HEK293 (cell line): ENCODE data around the gene BTRC.

Source experiments
- CTCF ChIA-PET: fragments of 350-600 bp; formaldehyde crosslinking; extraction: SDS; loops from one replicate; lab custom pipeline; 2021; ENCODE audit warnings: antibody characterized with exemption; lab: Yijun Ruan, JAX
- POLR2A ChIA-PET: fragments of 300-600 bp; formaldehyde crosslinking; extraction: SDS; loops from one replicate; lab custom pipeline; 2020; ENCODE audit warnings: antibody characterized with exemption, inconsistent platforms; lab: Yijun Ruan, JAX
- H3K27ac ChIP-seq: fragments of 200-500 bp; sonication (Bioruptor generic); 2 replicates; pipeline ENCODE4 v1.5.1; 2014; ENCODE audit warnings: low read depth, low read length, control low read depth, inconsistent platforms; ENCODE audit errors: extremely low read depth
- H3K36me3 ChIP-seq, 2 experiments: fragments of 200-500 bp in 1 of 2; sonication (Bioruptor generic) in 1 of 2; 1 replicate in 1 of 2; 2 replicates in 1 of 2; pipeline ENCODE4 v1.5.1; 2014 to 2017; ENCODE audit warnings: inconsistent platforms in 2 of 2, low read length in 2 of 2; ENCODE audit not compliant: control insufficient read depth in 2 of 2, insufficient read depth in 1 of 2
- H3K4me1 ChIP-seq: fragments of 200-500 bp; sonication (Bioruptor generic); 2 replicates; pipeline ENCODE4 v1.5.1; 2014; ENCODE audit warnings: mild to moderate bottlenecking, low read length, inconsistent platforms; ENCODE audit not compliant: control insufficient read depth, insufficient read depth
- H3K4me3 ChIP-seq: 2 replicates; pipeline ENCODE4 v1.5.1; 2011; ENCODE audit warnings: low read depth, mild to moderate bottlenecking, control low read depth, low read length, moderate library complexity
- H3K9me3 ChIP-seq: fragments of 200-500 bp; sonication (Bioruptor generic); 2 replicates; pipeline ENCODE4 v1.5.1; 2014; ENCODE audit warnings: low read depth, low read length, inconsistent platforms; ENCODE audit not compliant: control insufficient read depth, insufficient read depth
- EGR2 ChIP-seq: fragments of 450-650 bp; formaldehyde crosslinking; IDR thresholded peaks from 2 replicates; pipeline ENCODE4 v1.5.1; 2016; ENCODE audit warnings: low read depth, missing biosample characterization, missing genetic modification characterization
- FEZF1 ChIP-seq: fragments of 450-650 bp; formaldehyde crosslinking; IDR thresholded peaks from 2 replicates; pipeline ENCODE4 v1.5.1; 2016; ENCODE audit warnings: missing biosample characterization, missing genetic modification characterization
- KLF10 ChIP-seq: fragments of 450-650 bp; IDR thresholded peaks from 2 replicates; pipeline ENCODE4 v1.5.1; 2018; ENCODE audit warnings: missing biosample characterization, mild to moderate bottlenecking, missing genetic modification characterization
- SETDB1 ChIP-seq: IDR thresholded peaks from one replicate; pipeline ENCODE4 v1.6.1; 2017; ENCODE audit warnings: mild to moderate bottlenecking, low read length, moderate library complexity, mixed read lengths; ENCODE audit not compliant: insufficient read length
- SP3 ChIP-seq: fragments of 450-650 bp; formaldehyde crosslinking; IDR thresholded peaks from 2 replicates; pipeline ENCODE4 v1.5.1; 2016; ENCODE audit warnings: missing biosample characterization, missing genetic modification characterization
- SP7 ChIP-seq: fragments of 450-650 bp; formaldehyde crosslinking; IDR thresholded peaks from 2 replicates; pipeline ENCODE4 v1.5.1; 2016; ENCODE audit warnings: missing biosample characterization, missing genetic modification characterization
- TRIM28 ChIP-seq: IDR thresholded peaks from 2 replicates; pipeline ENCODE4 v1.6.1; 2011; ENCODE audit warnings: low read length, control low read depth, borderline replicate concordance
- ZBTB7A ChIP-seq: fragments of 450-650 bp; formaldehyde crosslinking; IDR thresholded peaks from 2 replicates; pipeline ENCODE4 v1.5.1; 2016; ENCODE audit warnings: low read depth, missing biosample characterization, missing genetic modification characterization
- ZFHX2 ChIP-seq: fragments of 450-650 bp; formaldehyde crosslinking; conservative IDR thresholded peaks from 2 replicates; pipeline ENCODE4 v1.5.1; 2016; ENCODE audit warnings: missing biosample characterization, missing genetic modification characterization
- ZFP37 ChIP-seq: fragments of 450-650 bp; formaldehyde crosslinking; IDR thresholded peaks from 2 replicates; pipeline ENCODE4 v1.5.1; 2016; ENCODE audit warnings: missing biosample characterization, missing genetic modification characterization
- ZFP41 ChIP-seq: fragments of 450-650 bp; formaldehyde crosslinking; IDR thresholded peaks from 2 replicates; pipeline ENCODE4 v1.5.1; 2016; ENCODE audit warnings: missing biosample characterization, missing genetic modification characterization, borderline replicate concordance
- ZNF223 ChIP-seq: fragments of 450-650 bp; formaldehyde crosslinking; IDR thresholded peaks from 2 replicates; pipeline ENCODE4 v1.5.1; 2016; ENCODE audit warnings: missing biosample characterization, missing genetic modification characterization
- ZNF248 ChIP-seq: fragments of 450-650 bp; formaldehyde crosslinking; IDR thresholded peaks from 2 replicates; pipeline ENCODE4 v1.5.1; 2017; ENCODE audit warnings: missing biosample characterization, missing genetic modification characterization
- ZNF302 ChIP-seq: fragments of 450-650 bp; formaldehyde crosslinking; IDR thresholded peaks from 2 replicates; pipeline ENCODE4 v1.5.1; 2016; ENCODE audit warnings: missing biosample characterization, missing genetic modification characterization, low read depth
- ZNF335 ChIP-seq: fragments of 450-650 bp; formaldehyde crosslinking; conservative IDR thresholded peaks from 2 replicates; pipeline ENCODE4 v1.5.1; 2016; ENCODE audit warnings: missing biosample characterization, missing genetic modification characterization
- ZNF426 ChIP-seq: fragments of 450-650 bp; formaldehyde crosslinking; IDR thresholded peaks from 2 replicates; pipeline ENCODE4 v1.5.1; 2017; ENCODE audit warnings: missing biosample characterization, missing genetic modification characterization, mild to moderate bottlenecking, inconsistent platforms, moderate library complexity
- ZNF473 ChIP-seq: fragments of 450-650 bp; formaldehyde crosslinking; IDR thresholded peaks from 2 replicates; pipeline ENCODE4 v1.5.1; 2017; ENCODE audit warnings: missing biosample characterization, missing genetic modification characterization
- ZNF596 ChIP-seq: fragments of 450-650 bp; IDR thresholded peaks from 2 replicates; pipeline ENCODE4 v1.5.0; 2018; ENCODE audit warnings: missing biosample characterization, mild to moderate bottlenecking, missing genetic modification characterization, moderate library complexity
- ZNF626 ChIP-seq: fragments of 450-650 bp; sonication (Bioruptor Pico); formaldehyde crosslinking; IDR thresholded peaks from 2 replicates; pipeline ENCODE4 v1.5.1; 2018; ENCODE audit warnings: missing biosample characterization, missing genetic modification characterization, inconsistent platforms
- ZNF677 ChIP-seq: fragments of 450-650 bp; IDR thresholded peaks from 2 replicates; pipeline ENCODE4 v1.5.0; 2018; ENCODE audit warnings: missing biosample characterization, mild to moderate bottlenecking, missing genetic modification characterization, moderate library complexity
- ZNF777 ChIP-seq: fragments of 450-650 bp; formaldehyde crosslinking; IDR thresholded peaks from 2 replicates; pipeline ENCODE4 v1.5.1; 2017; ENCODE audit warnings: missing biosample characterization, missing genetic modification characterization, borderline replicate concordance
- TF ChIP-seq, protein P1 (sequence below): fragments of 450-650 bp; formaldehyde crosslinking; IDR thresholded peaks from 2 replicates; pipeline ENCODE4 v1.5.1; 2016; ENCODE audit warnings: missing biosample characterization, missing genetic modification characterization
- TF ChIP-seq, protein P2 (sequence below): fragments of 450-650 bp; formaldehyde crosslinking; IDR thresholded peaks from 2 replicates; pipeline ENCODE4 v1.5.1; 2017; ENCODE audit warnings: missing biosample characterization, missing genetic modification characterization
- TF ChIP-seq, protein P3 (sequence below): fragments of 450-650 bp; formaldehyde crosslinking; IDR thresholded peaks from 2 replicates; pipeline ENCODE4 v1.5.1; 2017; ENCODE audit warnings: missing biosample characterization, missing genetic modification characterization

The BTRC gene

DNA sequence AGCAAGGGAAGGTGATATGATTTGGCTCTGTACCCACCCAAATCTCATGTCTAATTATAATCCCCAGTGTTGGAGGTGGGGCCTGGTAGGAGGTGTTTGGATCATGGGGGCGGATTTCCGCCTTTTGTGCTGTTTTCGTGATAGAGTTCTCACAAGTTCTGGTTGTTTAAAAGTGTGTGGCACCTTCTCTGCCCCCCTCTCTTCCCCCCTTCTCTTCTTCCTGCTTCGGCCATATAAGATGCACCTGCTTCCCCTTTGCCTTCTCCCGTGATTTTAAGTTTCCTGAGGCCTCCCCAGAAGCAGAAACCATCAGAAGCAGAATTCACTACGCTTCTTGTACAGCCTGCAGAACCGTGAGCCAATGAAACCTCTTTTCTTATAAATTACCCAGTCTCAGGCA is 21.1 kb downstream of the BTRC start:
- CTCF ChIA-PET = interaction anchor here (0.7 kb wide), 1 partner anchor 523 kb away, joined by 3 read pairs; no protein-coding TSS in a partner anchor
- Histone ChIP-seq H3K36me3 (no peaks in the 10 kb centered on the region; a peak in 1 of 3 replicates), H3K4me3 (no peak overlapping the region), H3K27ac (no peak overlapping the region), H3K4me1 (peaks cover 14% of the 10 kb centered on the region), H3K9me3 (no peaks in the 10 kb centered on the region)
- POLR2A ChIA-PET = no interaction called here
- TF ChIP-seq ZFP41 (tag by site-specific recombination) (no peak), ZFHX2 (0 out of 2 replicates have a peak, but pooled peaks have one; percentile 11), EGR2 (0 out of 2 replicates have a peak, but pooled peaks have one; percentile 14), ZNF677 (no peak), ZFP37 (no peak), ZNF223 (no peak), ZNF248 (tag by site-specific recombination) (no peak), ZNF426 (tag by site-specific recombination) (no peak), ZBTB7A (tag by site-specific recombination) (no peak), SETDB1 (no peak), SP7 (tag by site-specific recombination) (no peak), ZNF473 (no peak), ZNF777 (tag by site-specific recombination) (no peak), ZNF302 (tag by site-specific recombination) (no peak), TRIM28 (no peak), ZNF626 (tag by site-specific recombination) (no peak)
- TF ChIP-seq, protein P1, sequence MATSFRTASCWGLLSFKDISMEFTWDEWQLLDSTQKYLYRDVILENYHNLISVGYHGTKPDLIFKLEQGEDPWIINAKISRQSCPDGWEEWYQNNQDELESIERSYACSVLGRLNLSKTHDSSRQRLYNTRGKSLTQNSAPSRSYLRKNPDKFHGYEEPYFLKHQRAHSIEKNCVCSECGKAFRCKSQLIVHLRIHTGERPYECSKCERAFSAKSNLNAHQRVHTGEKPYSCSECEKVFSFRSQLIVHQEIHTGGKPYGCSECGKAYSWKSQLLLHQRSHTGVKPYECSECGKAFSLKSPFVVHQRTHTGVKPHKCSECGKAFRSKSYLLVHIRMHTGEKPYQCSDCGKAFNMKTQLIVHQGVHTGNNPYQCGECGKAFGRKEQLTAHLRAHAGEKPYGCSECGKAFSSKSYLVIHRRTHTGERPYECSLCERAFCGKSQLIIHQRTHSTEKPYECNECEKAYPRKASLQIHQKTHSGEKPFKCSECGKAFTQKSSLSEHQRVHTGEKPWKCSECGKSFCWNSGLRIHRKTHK (tag by site-specific recombination) = no peak

DNA sequence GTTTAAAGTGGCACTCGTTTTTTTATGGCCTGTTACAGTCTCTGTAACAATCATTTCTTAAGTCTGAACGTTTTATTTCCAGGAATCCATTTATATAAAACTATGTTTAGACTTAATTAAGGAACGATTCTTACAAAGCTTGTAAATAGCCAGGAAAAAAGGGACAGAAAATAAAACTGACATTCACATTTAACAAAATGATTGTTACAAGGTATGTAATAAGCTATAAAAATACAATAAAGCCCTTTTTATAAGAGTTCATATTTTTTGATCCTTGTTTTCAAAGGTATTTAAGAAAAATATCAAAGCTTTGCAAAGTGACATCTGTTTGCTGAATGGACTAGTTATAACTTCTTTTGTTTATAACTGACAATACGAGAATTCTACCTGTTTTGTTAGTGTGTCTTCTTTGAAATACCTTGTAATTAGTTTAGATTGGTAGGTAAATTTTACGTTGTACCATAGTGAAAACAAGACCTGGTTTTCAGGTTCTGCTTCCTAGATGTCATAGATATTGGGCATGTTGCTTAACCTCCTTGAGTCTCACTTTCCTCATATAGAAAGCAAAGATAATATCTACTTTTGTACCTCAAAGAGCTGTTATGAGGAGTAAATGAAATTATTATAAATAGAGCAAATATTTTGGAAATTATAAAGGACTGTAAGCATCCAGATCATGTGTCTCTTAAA is 25.8 kb downstream of the BTRC start:
- H3K36me3 ChIP-seq = no peaks in the 10 kb centered on the region
- no peak overlapping the region for H3K27ac ChIP-seq
- no peak overlapping the region for H3K4me3 ChIP-seq
- TF ChIP-seq KLF10 (tag by site-specific recombination) (no peak), ZNF426 (tag by site-specific recombination) (no peak), FEZF1 (tag by site-specific recombination) (0 out of 2 replicates have a peak, but pooled peaks have one; percentile 25), ZNF596 (no peak), ZNF335 (tag by site-specific recombination) (no peak), SP3 (tag by site-specific recombination) (no peak)
- TF ChIP-seq, protein P2, sequence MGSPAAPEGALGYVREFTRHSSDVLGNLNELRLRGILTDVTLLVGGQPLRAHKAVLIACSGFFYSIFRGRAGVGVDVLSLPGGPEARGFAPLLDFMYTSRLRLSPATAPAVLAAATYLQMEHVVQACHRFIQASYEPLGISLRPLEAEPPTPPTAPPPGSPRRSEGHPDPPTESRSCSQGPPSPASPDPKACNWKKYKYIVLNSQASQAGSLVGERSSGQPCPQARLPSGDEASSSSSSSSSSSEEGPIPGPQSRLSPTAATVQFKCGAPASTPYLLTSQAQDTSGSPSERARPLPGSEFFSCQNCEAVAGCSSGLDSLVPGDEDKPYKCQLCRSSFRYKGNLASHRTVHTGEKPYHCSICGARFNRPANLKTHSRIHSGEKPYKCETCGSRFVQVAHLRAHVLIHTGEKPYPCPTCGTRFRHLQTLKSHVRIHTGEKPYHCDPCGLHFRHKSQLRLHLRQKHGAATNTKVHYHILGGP = peak; percentile 53; the same call in 1 of the 2 replicates
- TF ChIP-seq, protein P3, sequence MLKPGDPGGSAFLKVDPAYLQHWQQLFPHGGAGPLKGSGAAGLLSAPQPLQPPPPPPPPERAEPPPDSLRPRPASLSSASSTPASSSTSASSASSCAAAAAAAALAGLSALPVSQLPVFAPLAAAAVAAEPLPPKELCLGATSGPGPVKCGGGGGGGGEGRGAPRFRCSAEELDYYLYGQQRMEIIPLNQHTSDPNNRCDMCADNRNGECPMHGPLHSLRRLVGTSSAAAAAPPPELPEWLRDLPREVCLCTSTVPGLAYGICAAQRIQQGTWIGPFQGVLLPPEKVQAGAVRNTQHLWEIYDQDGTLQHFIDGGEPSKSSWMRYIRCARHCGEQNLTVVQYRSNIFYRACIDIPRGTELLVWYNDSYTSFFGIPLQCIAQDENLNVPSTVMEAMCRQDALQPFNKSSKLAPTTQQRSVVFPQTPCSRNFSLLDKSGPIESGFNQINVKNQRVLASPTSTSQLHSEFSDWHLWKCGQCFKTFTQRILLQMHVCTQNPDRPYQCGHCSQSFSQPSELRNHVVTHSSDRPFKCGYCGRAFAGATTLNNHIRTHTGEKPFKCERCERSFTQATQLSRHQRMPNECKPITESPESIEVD (tag by site-specific recombination) = peak; percentile 84
- CTCF ChIA-PET = interaction anchor here (0.9 to 1.3 kb wide), 3 partner anchors 23 to 92 kb away, joined by 3 to 4 read pairs (median 3); no protein-coding TSS in a partner anchor
- POLR2A ChIA-PET = interaction anchor here (0.6 kb wide), 1 partner anchor 974 kb away, joined by 3 read pairs; no protein-coding TSS in a partner anchor
- no peaks in the 10 kb centered on the region for H3K9me3 ChIP-seq
- H3K4me1 ChIP-seq = peaks cover 16% of the 10 kb centered on the region
